ENCODE data around the gene LIPT1. TPM values are rescaled to one million over a fixed set of nuclear protein-coding genes. Genes with fewer than 3 reads are reported as not detected.
A peak's percentile ranks its signal among the peaks of the same experiment; 100 is the strongest.
"Not testable (repeated sequence)": the region's sequence is repeated elsewhere in the genome, so short reads cannot be mapped to it uniquely, and the experiment has no call there.

Gene LIPT1
- total RNA-seq, 1 donor from 2014 or later = 6.3 TPM

GRCh38 chr2:99188357-99188756 lies 33.6 kb downstream of the LIPT1 start:
- no peak for TF ChIP-seq CTCF (IDR thresholded peaks at IDR 0.05; ENCODE audit: unreplicated experiment)
- DNase-seq (ENCODE audit: low spot score, unreplicated experiment) = no peak
- Mint-ChIP-seq H3K27me3 (no peaks in the 10 kb centered on the region), H3K9me3 (ENCODE audit: low read depth) (peaks cover 4% of the 10 kb centered on the region), H3K4me3 (ENCODE audit: low read depth) (no peak overlapping the region), H3K36me3 (ENCODE audit: insufficient read depth) (peaks cover 27% of the 10 kb centered on the region), H3K4me1 (ENCODE audit: low read depth) (no peaks in the 10 kb centered on the region), H3K27ac (no peak overlapping the region)

DNA sequence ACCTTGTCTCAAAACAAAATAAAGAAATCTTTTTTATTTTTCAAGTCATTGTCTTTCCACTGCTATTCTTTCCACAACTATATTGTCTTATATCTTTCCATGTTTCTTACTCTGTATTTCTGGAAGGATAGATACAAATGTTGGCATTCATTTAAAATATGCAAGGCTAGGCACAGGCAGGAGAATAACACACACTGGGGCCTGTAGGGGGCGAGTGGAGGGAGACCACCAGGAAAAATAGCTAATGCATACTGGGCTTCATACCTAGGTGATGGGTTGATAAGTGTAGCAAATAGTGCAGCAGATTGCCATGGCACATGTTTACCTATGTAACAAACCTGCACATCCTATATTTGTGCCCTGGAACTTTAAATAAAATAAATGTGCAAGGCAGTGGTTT lies 35.8 kb downstream of the LIPT1 start:
- no peaks in the 10 kb centered on the region for H3K27me3 Mint-ChIP-seq
- peaks cover 4% of the 10 kb centered on the region for H3K9me3 Mint-ChIP-seq (ENCODE audit: low read depth)
- peaks cover 31% of the 10 kb centered on the region for H3K36me3 Mint-ChIP-seq (ENCODE audit: insufficient read depth)
- TF ChIP-seq CTCF (IDR thresholded peaks at IDR 0.05; ENCODE audit: unreplicated experiment) = peak; percentile 28
- no peak overlapping the region for H3K4me3 Mint-ChIP-seq (ENCODE audit: low read depth)
- H3K27ac Mint-ChIP-seq = no peak overlapping the region
- H3K4me1 Mint-ChIP-seq (ENCODE audit: low read depth) = no peaks in the 10 kb centered on the region
- no peak for DNase-seq (ENCODE audit: low spot score, unreplicated experiment)

DNA sequence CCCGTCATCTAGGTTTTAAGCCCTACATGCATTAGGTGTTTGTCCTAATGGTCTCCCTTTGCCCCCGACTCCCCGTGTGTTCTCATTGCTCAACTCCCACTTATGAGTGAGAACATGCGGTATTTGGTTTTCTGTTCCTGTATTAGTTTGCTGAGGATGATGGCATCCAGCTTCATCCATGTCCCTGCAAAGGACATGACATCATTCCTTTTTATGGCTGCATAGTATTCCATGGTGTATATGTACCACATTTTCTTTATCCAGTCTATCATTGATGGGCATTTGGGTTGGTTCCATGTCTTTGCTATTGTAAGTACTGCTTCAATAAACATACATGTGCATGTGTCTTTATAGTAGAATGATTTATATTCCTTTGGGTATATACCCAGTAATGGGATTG lies 37.6 kb downstream of the LIPT1 start:
- H3K9me3 Mint-ChIP-seq (ENCODE audit: low read depth); H3K27ac Mint-ChIP-seq: not testable (repeated sequence)
- H3K36me3 Mint-ChIP-seq (ENCODE audit: insufficient read depth) = peaks cover 31% of the 10 kb centered on the region

GRCh38 chr2:99198103-99198841 lies 43.5 kb downstream of the LIPT1 start:
- TF ChIP-seq CTCF (IDR thresholded peaks at IDR 0.05; ENCODE audit: unreplicated experiment) = no peak
- Mint-ChIP-seq H3K36me3 (ENCODE audit: insufficient read depth) (peaks cover 9% of the 10 kb centered on the region), H3K4me1 (ENCODE audit: low read depth) (no peaks in the 10 kb centered on the region), H3K4me3 (ENCODE audit: low read depth) (no peak overlapping the region), H3K27me3 (no peaks in the 10 kb centered on the region), H3K9me3 (ENCODE audit: low read depth) (peaks cover 3% of the 10 kb centered on the region), H3K27ac (no peak overlapping the region)
- no peak for DNase-seq (ENCODE audit: low spot score, unreplicated experiment)

More for the DNA sequence above, 37.6 kb downstream of the LIPT1 start:
- not testable (repeated sequence) for DNase-seq (ENCODE audit: low spot score, unreplicated experiment); H3K4me1 Mint-ChIP-seq (ENCODE audit: low read depth); H3K4me3 Mint-ChIP-seq (ENCODE audit: low read depth); H3K27me3 Mint-ChIP-seq

GRCh38 chr2:99200076-99200800 lies 45.5 kb downstream of the LIPT1 start:
- Mint-ChIP-seq H3K27ac (no peak overlapping the region), H3K27me3 (no peaks in the 10 kb centered on the region), H3K4me3 (ENCODE audit: low read depth) (no peak overlapping the region), H3K9me3 (ENCODE audit: low read depth) (peaks cover 10% of the 10 kb centered on the region), H3K36me3 (ENCODE audit: insufficient read depth) (peaks cover 14% of the 10 kb centered on the region), H3K4me1 (ENCODE audit: low read depth) (no peaks in the 10 kb centered on the region)
- no peak for TF ChIP-seq CTCF (IDR thresholded peaks at IDR 0.05; ENCODE audit: unreplicated experiment)
- DNase-seq (ENCODE audit: low spot score, unreplicated experiment) = no peak

All from progenitor cell of endocrine pancreas (in vitro differentiated cells).